IMR-90 (cell line): ENCODE measurements around the gene TMEM117. TPM values are rescaled to one million over a fixed set of nuclear protein-coding genes. Genes with fewer than 3 reads are reported as not detected.

Experiments used
- ATAC-seq: fragments of 200-7000 bp; cut with Tn5 transposase; 2 replicates; pipeline ENCODE4 v1.9.1; 2020; ENCODE audit warnings: low read depth, mild to moderate bottlenecking, moderate library complexity
- BruUV-seq: library from RNA; stranded (reverse); fragments of 400-500 nt; replicated peaks from 2 replicates; lab custom pipeline; 2021; lab: Mats Ljungman, UMichigan
- CTCF ChIA-PET: fragments of 300-600 bp; formaldehyde crosslinking; extraction: SDS; loops from one replicate; lab custom pipeline; 2021; ENCODE audit warnings: antibody characterized with exemption; lab: Yijun Ruan, JAX
- POLR2A ChIA-PET: fragments of 300-600 bp; sonication (Branson Sonifier 250); formaldehyde crosslinking; loops from one replicate; lab custom pipeline; 2022; ENCODE audit warnings: antibody characterized with exemption; ENCODE audit not compliant: unreplicated experiment; lab: Charles Lee
- DNase-seq: peaks from one replicate; pipeline ENCODE4 v3.0.0; 2013
- H2AFZ ChIP-seq: replicated peaks from 2 replicates; pipeline ENCODE3; 2013; ENCODE audit warnings: low read length, mild to moderate bottlenecking; ENCODE audit not compliant: poor library complexity
- H2AK5ac ChIP-seq: 2 replicates; pipeline ENCODE4 v1.6.1; 2013; ENCODE audit warnings: low read depth, low read length, inconsistent platforms
- H2AK9ac ChIP-seq: replicated peaks from 2 replicates; pipeline ENCODE3; 2013; ENCODE audit warnings: mild to moderate bottlenecking, low read depth, low read length, moderate library complexity; ENCODE audit not compliant: poor library complexity
- H2BK120ac ChIP-seq: 2 replicates; pipeline ENCODE4 v1.6.1; 2013; ENCODE audit warnings: low read depth, low read length, inconsistent platforms
- H2BK15ac ChIP-seq: 3 replicates; pipeline ENCODE4 v1.6.1; 2013; ENCODE audit warnings: low read depth, low read length, inconsistent platforms
- H2BK20ac ChIP-seq: 2 replicates; pipeline ENCODE4 v1.6.1; 2013; ENCODE audit warnings: low read depth, mild to moderate bottlenecking, inconsistent platforms, low read length, moderate library complexity
- H2BK5ac ChIP-seq: 2 replicates; pipeline ENCODE4 v1.6.1; 2013; ENCODE audit warnings: mild to moderate bottlenecking, low read depth, low read length, inconsistent platforms; ENCODE audit not compliant: poor library complexity, severe bottlenecking
- H3K14ac ChIP-seq: replicated peaks from 2 replicates; pipeline ENCODE4 v1.6.1; 2013; ENCODE audit warnings: low read depth, low read length, inconsistent platforms
- H3K18ac ChIP-seq: 2 replicates; pipeline ENCODE4 v1.6.1; 2013; ENCODE audit warnings: low read depth, low read length, control low read depth
- H3K23ac ChIP-seq: 2 replicates; pipeline ENCODE4 v1.6.1; 2013; ENCODE audit warnings: low read depth, low read length, inconsistent platforms
- H3K27ac ChIP-seq: 2 replicates; pipeline ENCODE4 v1.5.1; 2013; ENCODE audit warnings: mild to moderate bottlenecking, control low read depth, low read length; ENCODE audit not compliant: insufficient read depth
- H3K27me3 ChIP-seq: 2 replicates; pipeline ENCODE4 v1.6.1; 2013; ENCODE audit warnings: low read length; ENCODE audit not compliant: control insufficient read depth, insufficient read depth
- H3K36me3 ChIP-seq: 2 replicates; pipeline ENCODE4 v1.6.1; 2013; ENCODE audit warnings: low read length, mixed read lengths; ENCODE audit not compliant: control insufficient read depth, insufficient read depth
- H3K4ac ChIP-seq: 2 replicates; pipeline ENCODE4 v1.6.1; 2013; ENCODE audit warnings: low read depth, low read length, inconsistent platforms
- H3K4me1 ChIP-seq: 2 replicates; pipeline ENCODE4 v1.6.1; 2013; ENCODE audit warnings: low read length, mixed read lengths; ENCODE audit not compliant: control insufficient read depth, insufficient read depth
- H3K4me2 ChIP-seq: 2 replicates; pipeline ENCODE4 v1.6.1; 2013; ENCODE audit warnings: low read depth, mild to moderate bottlenecking, control low read depth, low read length, moderate library complexity
- H3K4me3 ChIP-seq: 2 replicates; pipeline ENCODE4 v1.5.1; 2013; ENCODE audit warnings: low read depth, mild to moderate bottlenecking, control low read depth, low read length, moderate library complexity; ENCODE audit not compliant: insufficient read depth
- H3K56ac ChIP-seq: 2 replicates; pipeline ENCODE4 v1.6.1; 2013; ENCODE audit warnings: low read length, inconsistent platforms; ENCODE audit not compliant: insufficient read depth; ENCODE audit errors: extremely low read depth
- H3K79me1 ChIP-seq, 2 experiments: 2 replicates each; pipeline ENCODE4 v1.6.1; 2013; ENCODE audit warnings: low read length in 2 of 2, inconsistent platforms in 1 of 2, low read depth in 1 of 2
- H3K9ac ChIP-seq: 2 replicates; pipeline ENCODE4 v1.6.1; 2013; ENCODE audit warnings: low read depth, low read length, control low read depth
- H3K9me1 ChIP-seq: 2 replicates; pipeline ENCODE4 v1.6.1; 2013; ENCODE audit warnings: low read length, inconsistent platforms; ENCODE audit not compliant: insufficient read depth
- H3K9me3 ChIP-seq: 2 replicates; pipeline ENCODE4 v1.6.1; 2013; ENCODE audit warnings: low read length; ENCODE audit not compliant: control insufficient read depth, insufficient read depth
- H4K20me1 ChIP-seq: 2 replicates; pipeline ENCODE4 v1.6.1; 2013; ENCODE audit warnings: low read length, inconsistent platforms; ENCODE audit not compliant: insufficient read depth
- H4K5ac ChIP-seq: 2 replicates; pipeline ENCODE4 v1.6.1; 2013; ENCODE audit warnings: mild to moderate bottlenecking, low read depth, low read length, control low read depth
- H4K8ac ChIP-seq, 2 experiments: 2 replicates each; pipeline ENCODE4 v1.6.1; 2013; ENCODE audit warnings: low read depth in 2 of 2, low read length in 2 of 2, control low read depth in 1 of 2, inconsistent platforms in 1 of 2
- H4K91ac ChIP-seq: 2 replicates; pipeline ENCODE4 v1.6.1; 2013; ENCODE audit warnings: low read depth, low read length, inconsistent platforms; ENCODE audit not compliant: insufficient read depth
- MAFK ChIP-seq: IDR thresholded peaks from 2 replicates; pipeline ENCODE4 v1.6.1; 2012; ENCODE audit warnings: low read depth, low read length, improper control_type of control experiment
- NFE2L2 ChIP-seq: fragments of 150-350 bp; IDR thresholded peaks from 2 replicates; pipeline ENCODE4 v1.6.1; 2016; ENCODE audit warnings: low read depth, mild to moderate bottlenecking, low read length
- WGBS, 2 experiments: methylation state at CpG; one replicate each; pipeline versions ENCODE4 v1.1.5 to v1.1.7; 2013; ENCODE audit warnings: missing lambda C conversion rate in 2 of 2; ENCODE audit not compliant: insufficient read length in 1 of 2; ENCODE audit errors: extremely low coverage in 2 of 2; 5-methylcytosine and 5-hydroxymethylcytosine counted together
- dilution Hi-C: fragments of 300-500 bp; cut with HindIII; formaldehyde crosslinking; loops from one replicate; pipeline ENCODE4 v1.14.3; 2018; ENCODE audit warnings: low sequenced_read_pairs; ENCODE audit not compliant: unreplicated experiment
- in situ Hi-C: fragments of 300-500 bp; cut with MboI; formaldehyde crosslinking; loops from 3 replicates; pipeline ENCODE4 v1.14.3; 2019; ENCODE audit warnings: low sequenced_read_pairs, inconsistent platforms, mixed read lengths
- intact Hi-C: fragments of 100-400 bp; cut with micrococcal nuclease; formaldehyde crosslinking; loops from 2 replicates; pipeline ENCODE4 v1.10.0; 2022
- polyA plus RNA-seq, 3 experiments: library from polyadenylated mRNA; depleted of rRNA; stranded (reverse); fragments of >200 nt; gene quantifications; 2 replicates each; pipeline ENCODE4 v1.2.3, GENCODE V29; 2012; ENCODE audit warnings: low replicate concordance in 1 of 3
- total RNA-seq: library from RNA; depleted of rRNA; stranded (reverse); fragments of >200 nt; gene quantifications from 2 replicates; pipeline ENCODE4 v1.2.3, GENCODE V29; 2012

TMEM117 gene
- total and polyA plus RNA-seq, 2 of the 4 experiments (the other 2 are of a cell fraction) = 8.7 to 21.0 TPM

DNA sequence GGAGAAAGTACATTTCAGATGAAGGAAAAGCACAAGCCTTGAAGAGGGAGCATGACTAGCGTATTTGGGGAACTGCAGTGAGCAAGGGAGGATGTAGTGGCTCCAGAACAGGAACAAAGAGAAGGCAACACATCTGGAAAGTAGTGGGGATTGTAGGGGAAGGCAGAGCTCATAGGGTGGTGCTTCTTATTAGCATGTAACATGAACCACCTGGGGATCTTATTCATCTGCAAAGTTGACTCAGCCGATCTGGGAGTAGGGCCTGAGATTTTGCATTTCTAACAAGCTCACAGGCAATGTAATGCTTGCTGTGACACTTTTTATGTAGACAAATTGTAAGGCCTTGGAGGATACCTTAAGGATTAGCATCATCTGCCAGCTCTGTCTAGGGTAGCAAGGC, 592.9 kb downstream of the TMEM117 start:
- Histone ChIP-seq H3K9me1 (no peaks in the 10 kb centered on the region), H3K36me3 (no peaks in the 10 kb centered on the region), H2BK20ac (no peak overlapping the region), H3K14ac (no peak overlapping the region), H3K4me2 (no peak overlapping the region), H4K5ac (no peak overlapping the region), H2BK5ac (no peak overlapping the region), H2AFZ (no peak overlapping the region), H4K20me1 (no peaks in the 10 kb centered on the region), H3K23ac (no peak overlapping the region), H3K4me3 (no peak overlapping the region), H3K27me3 (no peaks in the 10 kb centered on the region), H2AK5ac (no peak overlapping the region), H3K27ac (no peak overlapping the region), H3K4me1 (no peaks in the 10 kb centered on the region), H3K9me3 (no peaks in the 10 kb centered on the region), H3K56ac (no peak overlapping the region), H4K8ac (no peak overlapping the region), H2AK9ac (no peak overlapping the region), H2BK120ac (no peak overlapping the region), H3K9ac (no peak overlapping the region), H2BK15ac (no peak overlapping the region), H3K18ac (no peak overlapping the region), H3K79me1 (no peaks in the 10 kb centered on the region), H4K91ac (no peak overlapping the region), H3K4ac (no peak overlapping the region)
- BruUV-seq = no TSS peak
- WGBS, 2 experiments = 45% methylated on average over 1 of the region's 2 CpGs; no CpG with 5 or more reads in 1 of the 2 experiments
- no peak for DNase-seq
- ChIA-PET POLR2A (no interaction called here), CTCF (no interaction called here)
- TF ChIP-seq NFE2L2 (no peak), MAFK (no peak)
- dilution Hi-C loops = no loop called here
- ATAC-seq = no peak
- in situ Hi-C loops = no loop called here
- intact Hi-C loops = no loop called here
